ENCODE data around the gene HSD17B12.

- TF ChIP-seq CTCF (IDR thresholded peaks at IDR 0.05), result no peak
- no peak for TF ChIP-seq POLR2A (IDR thresholded peaks at IDR 0.05)
Measured at GRCh38 chr11:43788421-43788820, 107.9 kb downstream of the HSD17B12 start.
